NCI-H2196 treated with DMSO at 0.1 percent for 48 hours (cell line): ENCODE measurements around the gene A4GNT.
"Not testable (repeated sequence)": the region's sequence is repeated elsewhere in the genome, so short reads cannot be mapped to it uniquely, and the experiment has no call there.

Experiments used
- DNase-seq: peaks from one replicate; lab custom pipeline; 2025; ENCODE audit not compliant: unreplicated experiment; lab: John Stamatoyannopoulos, UW

A4GNT gene

DNA sequence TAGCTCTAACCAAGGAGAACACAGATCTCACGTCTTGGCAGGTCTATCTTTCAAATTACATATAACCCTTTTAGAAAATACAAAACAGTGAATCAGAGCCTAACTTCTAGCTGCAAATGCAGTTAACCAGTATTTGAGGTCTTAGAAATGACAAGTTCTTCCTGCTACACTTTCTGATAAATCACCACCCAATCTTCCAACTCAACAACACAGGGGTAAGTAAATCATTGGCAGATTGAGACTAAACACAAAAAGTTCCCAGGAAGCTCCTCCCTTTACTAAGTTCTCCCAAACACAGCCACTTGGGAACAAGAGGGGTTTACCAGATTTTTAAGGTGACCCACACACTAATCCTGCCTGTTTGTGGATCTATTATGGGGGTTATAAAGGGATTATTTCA is at the start of gene A4GNT:
Gene A4GNT, minus strand, starts transcription at position 152 of the 400 bp plus-strand sequence. CDS start 1,134 bp downstream, outside the sequence.
- no peak for DNase-seq

DNA sequence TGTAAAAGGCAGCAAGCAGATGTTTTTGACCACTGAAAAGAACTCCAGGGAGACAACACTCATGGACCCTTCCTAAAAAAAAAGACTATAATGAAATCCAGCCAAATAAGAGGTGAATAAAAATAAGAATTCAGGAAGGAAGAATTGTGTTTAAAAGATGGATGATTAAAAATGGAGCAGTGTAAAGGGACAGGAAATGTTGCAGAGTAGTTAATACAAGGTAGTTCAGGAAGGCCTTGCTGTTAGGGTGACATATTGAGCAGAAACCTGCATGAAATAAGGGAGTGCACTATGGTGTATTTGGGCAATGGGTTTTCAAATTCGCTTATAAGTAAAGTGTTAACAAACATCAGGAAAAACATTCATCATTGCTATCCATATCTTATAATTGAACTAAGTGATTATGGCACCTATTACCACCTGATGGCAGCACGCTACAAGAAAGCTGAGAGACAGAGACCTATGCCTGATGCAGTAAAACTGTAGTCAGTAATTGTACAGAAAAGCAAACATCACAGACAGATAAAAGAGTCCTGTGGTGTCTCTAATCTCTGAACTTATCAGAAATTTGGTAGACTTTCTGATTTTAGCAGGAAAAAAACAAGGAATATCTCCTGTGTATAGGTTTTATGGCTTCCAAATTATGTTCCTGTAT is 48.3 kb upstream of the A4GNT start:
- peak; percentile 76 for DNase-seq

DNA sequence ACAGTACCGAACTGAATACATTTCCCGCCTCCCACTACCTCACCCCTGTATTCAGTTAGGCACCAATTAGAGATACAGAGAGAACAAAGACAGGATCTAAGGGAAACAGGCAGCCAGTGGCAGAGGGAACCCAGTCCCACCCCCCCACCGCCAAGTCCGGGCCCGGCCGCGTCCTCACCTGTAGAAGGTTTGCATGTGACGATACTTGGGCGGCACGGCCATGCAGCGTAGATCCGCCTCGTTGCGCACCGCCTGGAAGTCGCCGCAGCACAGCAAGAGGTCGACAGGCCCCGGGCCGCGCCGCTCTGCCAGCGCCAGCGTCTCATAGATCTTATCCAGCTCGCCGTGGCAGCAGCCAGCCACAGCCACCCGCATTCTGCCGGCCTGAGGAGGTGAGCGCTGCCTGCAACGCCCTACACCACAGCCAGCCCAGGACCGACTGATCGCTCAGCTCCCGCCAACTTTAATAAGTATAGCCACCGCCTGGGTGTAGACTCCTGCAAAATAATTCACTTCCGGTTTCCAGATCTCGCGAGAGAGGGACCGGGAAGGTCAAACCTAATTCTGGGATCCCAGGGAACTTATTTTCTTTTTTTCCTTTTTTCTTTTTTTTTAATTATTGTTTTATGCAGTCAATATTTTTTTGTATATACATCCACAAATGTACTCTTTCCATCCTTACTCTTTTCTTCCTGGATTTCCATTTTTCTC is 42.4 kb upstream of the A4GNT start, which contains the start of gene DBR1:
Gene DBR1, minus strand, starts transcription at position 501 of the 711 bp plus-strand sequence. Its CDS starts 126 bp downstream, at position 375.
- DNase-seq: peak; percentile 79

DNA sequence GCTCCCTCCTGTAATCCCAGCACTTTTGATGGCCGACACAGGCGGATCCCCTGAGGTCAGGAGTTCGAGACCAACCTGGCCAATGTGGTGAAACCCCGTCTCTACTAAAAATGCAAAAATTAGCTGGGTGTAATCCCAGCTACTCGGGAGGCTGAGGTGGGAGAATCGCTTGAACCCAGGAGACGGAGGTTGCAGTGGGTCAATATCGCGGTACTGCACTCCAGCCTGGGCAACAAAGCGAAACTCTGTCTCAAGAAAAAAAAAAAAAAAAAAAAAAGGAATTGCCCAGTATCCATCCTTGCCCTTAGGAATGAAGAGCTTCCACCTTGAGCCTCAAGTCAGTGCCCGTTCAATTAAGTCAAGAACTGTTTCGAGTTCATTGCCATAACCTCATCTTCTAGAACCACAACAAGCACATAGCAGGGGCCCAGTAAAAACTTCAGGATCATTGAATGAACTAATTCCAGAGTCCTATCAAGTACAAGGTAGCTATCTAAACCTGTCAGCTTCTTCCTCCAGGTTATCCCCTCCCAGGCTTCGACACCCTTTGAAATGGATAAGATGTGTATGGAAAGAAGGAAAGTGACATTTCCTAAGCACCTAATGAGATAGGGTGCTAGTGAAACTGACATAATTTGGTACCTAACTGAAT is 41.7 kb upstream of the A4GNT start:
- DNase-seq: no peak

DNA sequence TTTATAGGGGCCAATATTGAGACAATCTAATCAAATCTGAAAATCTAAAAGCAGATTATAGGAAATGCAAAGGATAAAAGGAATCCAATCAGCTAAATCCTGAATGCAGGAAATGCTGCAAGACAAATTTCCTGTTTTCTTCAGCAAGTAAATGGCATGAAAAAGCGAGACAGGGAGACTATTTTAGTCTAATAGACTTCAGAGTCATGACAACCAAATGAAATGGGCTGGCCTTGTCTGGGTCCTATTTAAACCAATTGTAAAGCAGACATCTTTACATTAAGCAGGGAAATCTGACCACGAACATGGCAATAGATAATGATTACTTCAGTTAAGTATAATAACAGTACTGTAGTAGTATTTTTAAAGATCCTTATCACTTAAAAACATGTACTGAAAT is 40.4 kb upstream of the A4GNT start:
- no peak for DNase-seq

DNA sequence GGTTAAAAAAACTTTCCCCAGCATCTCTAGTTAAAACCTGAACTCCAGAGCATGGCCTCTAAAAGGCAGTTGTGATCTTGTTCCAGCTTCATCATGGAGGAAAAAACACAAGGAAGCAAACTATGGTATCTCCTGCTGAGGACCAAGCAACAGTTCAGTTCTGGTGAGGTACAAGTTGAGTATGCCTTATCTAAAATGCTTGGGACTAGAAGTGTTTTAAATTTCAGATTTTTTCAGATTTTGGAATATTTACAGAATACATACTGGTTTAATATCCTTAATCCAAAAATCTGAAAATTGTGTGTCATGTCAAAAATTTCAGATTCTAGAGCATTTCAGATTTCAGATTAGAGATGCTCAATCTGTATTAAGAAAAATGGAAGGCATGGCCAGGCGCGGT is 32.9 kb upstream of the A4GNT start:
- no peak for DNase-seq

DNA sequence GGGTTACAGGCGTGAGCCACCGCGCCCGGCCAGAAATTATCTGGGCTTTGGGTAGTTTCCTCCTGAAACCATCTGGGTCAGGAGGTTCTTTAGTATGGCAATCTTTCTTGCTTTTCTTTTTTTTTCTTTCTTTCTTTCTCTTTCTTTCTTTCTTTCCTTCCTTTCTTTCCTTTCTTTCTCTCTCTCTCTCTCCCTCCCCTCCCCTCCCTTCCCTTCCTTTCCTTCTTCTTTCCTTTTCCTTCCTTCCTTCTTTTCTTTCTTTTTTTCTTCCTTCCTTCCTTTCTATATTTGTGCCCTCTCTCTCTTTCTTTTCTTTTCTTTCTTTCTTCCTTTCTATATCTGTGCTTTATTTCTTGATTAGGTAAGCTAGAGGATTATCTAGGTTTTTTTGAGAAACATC is 25.6 kb upstream of the A4GNT start:
- DNase-seq: no peak

DNA sequence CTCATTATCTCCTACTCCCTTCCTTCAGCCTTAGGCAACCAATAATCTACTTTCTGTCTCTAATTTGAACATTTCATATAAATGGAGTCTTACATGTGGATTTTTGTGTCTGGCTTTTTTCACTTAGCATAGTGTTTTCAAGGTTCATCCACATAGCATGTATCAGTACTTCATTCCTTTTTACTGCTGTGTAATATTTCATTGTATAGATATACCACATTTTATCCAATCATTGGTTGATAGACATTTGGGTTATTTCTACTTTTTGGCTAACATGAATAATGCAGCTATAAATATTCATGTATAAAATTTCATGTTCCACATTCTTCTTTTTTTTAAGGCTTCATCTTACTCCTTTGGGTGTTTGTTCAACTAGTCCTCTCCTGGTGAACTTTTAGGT is 22.3 kb upstream of the A4GNT start:
- DNase-seq: no peak

DNA sequence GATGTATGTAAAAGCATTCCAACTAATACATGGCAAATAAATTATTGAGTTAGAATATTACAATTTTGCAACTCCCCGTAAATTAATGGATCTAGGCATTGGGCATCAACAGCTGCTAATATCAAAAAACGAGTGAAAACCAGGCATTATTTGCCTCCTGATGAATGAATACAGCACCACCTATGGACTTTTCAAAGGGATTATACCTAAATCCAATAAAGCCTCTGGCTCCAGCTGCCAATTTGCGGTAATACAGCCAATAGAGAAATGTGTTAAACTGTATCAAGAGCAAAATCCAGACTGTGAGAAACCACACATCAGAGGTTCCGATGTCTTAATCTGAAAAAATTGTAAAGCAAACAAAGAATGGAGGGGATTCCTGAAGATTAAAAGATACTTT is 16.3 kb upstream of the A4GNT start:
- DNase-seq: no peak

DNA sequence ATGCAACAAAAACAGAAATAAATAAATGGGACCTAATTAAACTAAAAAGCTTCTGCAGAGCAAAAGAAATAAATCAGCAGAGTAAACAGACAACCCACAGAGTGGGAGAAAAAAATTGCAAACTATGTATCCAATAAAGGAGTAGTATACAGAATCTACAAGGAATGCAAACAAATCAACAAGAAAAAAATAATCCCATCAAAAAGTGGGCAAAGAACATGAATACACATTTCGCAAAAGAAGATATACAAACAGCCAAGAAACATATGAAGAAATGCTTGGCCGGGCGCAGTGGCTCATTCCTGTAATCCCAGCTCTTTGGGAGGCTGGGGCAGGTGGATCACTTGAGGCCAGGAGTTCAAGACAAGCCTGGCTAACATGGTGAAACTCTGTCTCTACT is 10.0 kb upstream of the A4GNT start:
- DNase-seq: not testable (repeated sequence)

DNA sequence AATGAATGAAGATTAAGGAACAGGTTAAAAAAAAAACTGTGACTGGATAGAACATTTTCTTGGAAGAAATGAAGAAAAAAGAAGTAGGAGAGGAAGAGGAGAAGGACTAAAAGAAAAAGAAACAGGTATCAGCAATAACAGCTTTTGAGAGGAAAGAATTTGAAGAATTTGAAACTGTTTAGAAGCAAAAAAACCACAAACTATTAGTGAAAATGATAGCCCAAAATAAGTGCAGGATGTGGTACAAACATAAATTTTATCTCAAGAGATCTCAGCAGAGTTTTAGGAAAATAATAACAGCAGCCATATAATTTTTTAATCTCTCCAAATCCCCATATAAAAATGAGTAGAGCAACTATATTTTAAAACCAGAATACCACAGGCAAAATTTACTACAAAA is 8.8 kb upstream of the A4GNT start:
- no peak for DNase-seq

DNA sequence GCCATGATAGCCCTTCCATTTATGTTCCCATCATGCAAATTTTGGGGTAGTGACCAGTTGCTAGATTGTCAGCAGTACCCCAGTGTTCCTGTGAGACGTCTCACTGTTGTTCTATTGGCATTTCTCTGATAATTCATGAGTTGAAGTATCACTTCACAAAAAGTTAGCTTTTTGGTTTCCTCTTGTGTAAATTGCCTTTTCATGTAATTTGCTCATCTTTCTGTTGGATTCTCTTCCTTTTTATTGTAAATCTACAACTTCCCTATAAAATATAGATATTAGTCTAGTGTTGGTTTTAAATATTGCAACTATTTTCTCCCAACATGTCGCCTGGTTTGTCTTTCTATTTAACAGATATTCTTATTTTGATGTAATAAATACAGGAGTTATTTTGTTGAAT is 7.5 kb upstream of the A4GNT start:
- DNase-seq: no peak

DNA sequence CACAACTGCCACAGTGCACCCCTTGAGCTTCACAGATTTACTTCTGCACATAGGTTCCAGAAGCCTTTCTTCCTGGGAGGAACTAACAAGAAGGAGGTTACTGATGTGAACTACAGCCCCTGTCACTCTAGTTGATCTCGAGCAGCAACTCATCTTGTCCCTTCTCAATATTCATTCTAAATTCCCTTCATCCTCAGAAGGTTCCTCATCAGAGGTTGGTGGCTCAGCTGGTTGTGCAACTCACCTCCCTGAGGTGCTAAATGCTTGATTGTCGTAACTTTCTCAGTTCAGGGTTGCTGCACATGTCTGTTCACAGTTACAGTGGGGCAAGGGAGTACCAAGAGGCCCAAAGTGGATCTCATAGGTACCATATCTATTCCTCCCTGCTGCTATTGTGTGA is 5.7 kb upstream of the A4GNT start:
- DNase-seq: no peak

DNA sequence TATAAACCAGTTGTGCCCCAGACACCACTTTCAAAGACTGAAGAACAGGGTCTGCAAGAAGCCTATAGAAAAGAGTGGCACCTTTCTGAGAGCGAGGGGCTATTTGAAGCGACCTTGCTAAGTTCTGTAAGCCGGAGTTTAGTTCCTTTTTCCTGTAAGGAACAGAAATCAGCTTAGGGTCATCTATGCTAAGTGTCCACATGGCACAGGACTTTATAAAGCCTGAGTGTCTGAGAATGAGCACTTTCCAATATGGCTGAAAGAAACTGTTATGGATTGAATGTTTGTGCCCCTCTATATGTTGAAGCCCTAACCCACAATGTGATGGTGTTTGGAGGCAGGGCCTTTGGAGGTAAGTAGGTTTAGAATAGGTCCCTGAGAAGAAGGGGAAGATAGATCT is 4.0 kb upstream of the A4GNT start:
- no peak for DNase-seq

DNA sequence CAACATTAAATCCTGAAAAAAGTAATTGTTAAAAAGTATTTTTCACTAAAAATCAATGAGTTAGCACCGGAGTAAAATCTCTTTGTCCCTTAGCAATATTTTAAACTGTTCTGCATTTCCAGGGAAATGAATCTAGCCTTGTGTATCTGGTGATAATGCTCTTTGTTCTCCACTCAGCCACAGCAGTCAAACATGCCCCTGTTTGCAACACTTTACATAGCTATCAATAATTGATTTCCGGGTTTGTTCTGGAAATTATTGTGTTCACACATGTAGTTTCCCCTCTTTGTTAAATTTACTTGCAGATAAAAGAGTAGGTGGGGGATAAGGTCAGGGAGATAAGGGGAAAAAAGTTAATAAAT is 3.6 kb upstream of the A4GNT start:
- DNase-seq: no peak

DNA sequence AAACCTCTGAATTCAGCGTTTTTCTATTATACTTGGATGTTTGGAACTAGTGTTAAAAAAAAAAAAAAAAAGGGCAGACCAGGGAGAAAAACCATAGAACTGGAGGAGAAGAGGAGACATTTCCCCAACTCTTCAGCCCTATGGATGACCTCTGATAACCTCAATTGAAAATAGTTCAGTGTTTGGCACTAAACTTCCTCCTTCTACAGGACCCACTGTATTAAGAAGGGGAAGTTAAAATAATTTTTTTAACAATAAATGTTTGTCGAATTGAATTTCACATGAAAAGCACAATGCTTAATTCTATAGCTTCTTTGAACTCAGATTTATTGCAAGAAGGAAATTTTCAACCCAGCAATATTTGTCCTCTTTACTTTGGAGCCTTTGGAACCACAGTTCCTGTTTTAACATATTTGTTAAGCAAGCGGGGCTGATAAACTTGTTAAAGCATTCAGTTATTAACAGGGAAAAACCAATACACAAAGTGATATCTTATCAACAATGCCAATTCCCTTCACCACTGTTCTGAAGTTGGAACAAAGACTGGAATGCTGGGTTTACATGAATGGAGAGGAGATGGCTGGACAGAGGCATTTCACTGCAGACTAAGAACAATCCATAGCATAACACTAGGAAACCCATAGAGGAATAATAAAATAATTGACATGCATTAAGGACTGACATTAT is 3.1 kb upstream of the A4GNT start:
- DNase-seq: no peak

DNA sequence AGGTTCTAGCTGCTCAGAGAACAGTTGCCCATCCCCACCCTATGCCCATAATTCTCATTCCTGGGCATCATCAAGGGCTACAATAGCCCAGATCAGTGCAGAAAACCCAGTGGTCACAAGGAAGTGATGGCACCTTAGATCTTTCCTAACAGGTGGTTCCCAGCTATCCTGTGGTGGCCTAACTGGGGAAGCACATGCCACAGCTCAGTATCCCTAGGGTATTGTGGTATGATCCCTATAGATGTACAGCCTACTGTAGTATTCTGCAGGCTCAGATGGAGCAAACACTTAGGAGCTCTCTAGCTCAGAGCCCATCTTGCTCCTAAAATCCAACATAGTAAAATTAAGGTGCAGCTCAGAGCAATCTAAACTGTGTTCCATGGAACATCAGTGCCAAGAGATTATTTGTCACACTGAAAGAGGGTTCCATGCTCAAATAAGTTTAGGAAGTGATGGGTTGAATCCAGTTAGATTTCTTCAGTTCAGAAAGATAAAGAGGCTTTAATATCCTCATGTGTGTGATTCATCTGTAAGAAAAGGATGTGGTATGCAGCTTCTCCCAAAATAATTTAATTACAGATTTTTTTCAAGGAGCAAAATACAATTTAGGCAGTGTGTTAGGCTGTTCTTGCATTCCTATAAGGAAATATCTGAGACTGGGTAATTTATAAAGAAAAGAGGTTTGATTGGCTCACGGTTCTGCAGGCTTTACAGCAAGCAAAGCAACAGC is 4.4 kb downstream of the A4GNT start:
- DNase-seq: no peak

DNA sequence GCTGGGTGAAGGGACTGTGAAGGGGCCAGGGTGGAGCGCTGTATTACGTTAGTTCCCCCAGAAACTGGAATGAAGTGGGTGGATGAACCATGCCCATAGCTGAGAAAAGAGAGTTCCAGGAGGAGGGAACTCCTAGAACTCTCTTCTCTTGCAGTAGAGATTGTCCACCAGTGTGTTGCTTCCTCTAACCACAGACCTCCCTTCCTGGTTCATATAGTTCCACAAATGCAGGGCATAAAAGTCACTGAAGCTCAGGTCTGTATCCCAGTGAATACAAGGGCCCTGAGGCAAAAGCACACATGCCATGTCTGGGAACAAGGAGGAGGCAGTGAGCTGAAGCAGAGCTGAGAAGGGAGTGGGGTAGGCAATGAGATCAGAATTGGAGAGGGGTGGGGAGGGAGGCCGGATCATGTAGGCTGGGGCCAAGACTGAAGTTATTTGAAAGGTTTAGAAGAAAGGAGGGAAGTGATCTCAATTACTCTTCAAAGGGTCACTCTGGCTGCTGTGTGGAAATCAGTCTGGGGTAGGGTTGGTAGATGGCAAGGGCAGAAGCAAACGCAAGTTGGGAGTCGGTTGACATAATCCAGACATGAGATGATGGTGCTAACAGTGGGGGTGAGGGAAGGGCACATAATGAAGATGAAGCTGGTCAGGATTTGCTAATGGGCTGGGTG is 6.5 kb downstream of the A4GNT start:
- DNase-seq: no peak

DNA sequence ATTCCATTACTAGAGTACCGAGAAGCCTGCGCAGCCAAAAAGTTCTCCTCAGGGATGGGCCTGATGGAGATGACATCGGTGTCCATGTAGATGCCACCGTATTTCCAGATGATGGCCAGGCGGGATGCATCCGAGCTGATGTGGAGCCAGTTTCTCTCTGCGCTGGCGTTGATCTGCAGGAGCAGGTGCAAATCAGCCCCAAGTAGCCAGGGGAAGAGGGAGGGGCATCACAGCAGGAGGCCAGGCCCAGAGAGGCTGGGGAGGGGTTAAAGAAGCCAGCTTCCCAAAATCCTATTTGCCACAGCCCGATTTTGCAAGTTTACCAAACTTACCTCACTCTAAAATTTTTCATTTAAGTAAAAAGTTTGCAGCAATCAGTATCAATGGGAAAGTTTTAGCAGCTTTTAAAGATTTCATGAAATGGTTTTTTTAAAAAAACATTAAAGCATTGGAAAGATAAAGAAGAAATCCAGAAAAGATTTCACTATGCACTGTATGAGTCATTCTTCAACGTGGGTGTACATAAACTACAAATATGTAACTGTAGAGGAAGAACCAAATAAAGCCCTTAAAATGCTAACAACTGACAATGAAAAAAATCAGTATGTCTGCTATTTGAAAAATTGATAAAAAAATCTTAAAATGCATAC is 7.4 kb downstream of the A4GNT start:
- DNase-seq: no peak

DNA sequence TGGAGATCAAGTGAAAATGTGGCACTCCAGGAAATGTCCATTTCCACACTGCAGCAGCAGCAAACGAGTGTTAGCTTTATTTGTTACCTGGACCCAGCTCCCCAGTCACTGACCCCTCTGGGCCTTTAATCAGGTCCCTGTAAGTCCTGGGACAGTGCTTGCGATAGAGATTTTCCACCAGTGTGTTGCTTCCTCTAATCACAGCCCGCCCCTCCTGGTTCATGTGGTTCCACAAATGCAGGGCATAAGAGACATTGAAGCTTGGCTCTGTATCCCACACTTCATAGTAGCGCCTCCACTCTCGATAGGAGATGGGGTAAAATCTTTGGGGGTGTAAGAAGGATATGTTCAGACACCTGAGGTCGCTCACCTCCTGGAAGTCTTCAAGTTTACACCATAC is 8.0 kb downstream of the A4GNT start:
- no peak for DNase-seq
